ENCODE data around the gene THADA.

THADA gene

GRCh38 chr2:43467891-43468290, 127.9 kb downstream of the THADA start:
- Histone ChIP-seq H3K27me3 (ENCODE audit: insufficient read depth, poor library complexity, severe bottlenecking) (no peaks in the 10 kb centered on the region), H3K27ac (replicated peaks) (no peak overlapping the region), H3K4me3 (replicated peaks; ENCODE audit: insufficient read depth, low read length) (no peak overlapping the region)
- DNase-seq (ENCODE audit: low read depth in 1 of 2, low spot score in 1 of 2): no peak
- TF ChIP-seq POLR2AphosphoS5 (IDR thresholded peaks at IDR 0.05; ENCODE audit: low read depth): no peak
- no peak for TF ChIP-seq REST (IDR thresholded peaks at IDR 0.05; ENCODE audit: insufficient replicate concordance, low read depth)
- no peak for TF ChIP-seq CTCF (IDR thresholded peaks at IDR 0.05; ENCODE audit: insufficient read depth, low read length)
- no peak for TF ChIP-seq GABPA (IDR thresholded peaks at IDR 0.05; ENCODE audit: low read depth)
- TF ChIP-seq SPI1 (IDR thresholded peaks at IDR 0.05; ENCODE audit: borderline replicate concordance, low read depth): no peak

DNA sequence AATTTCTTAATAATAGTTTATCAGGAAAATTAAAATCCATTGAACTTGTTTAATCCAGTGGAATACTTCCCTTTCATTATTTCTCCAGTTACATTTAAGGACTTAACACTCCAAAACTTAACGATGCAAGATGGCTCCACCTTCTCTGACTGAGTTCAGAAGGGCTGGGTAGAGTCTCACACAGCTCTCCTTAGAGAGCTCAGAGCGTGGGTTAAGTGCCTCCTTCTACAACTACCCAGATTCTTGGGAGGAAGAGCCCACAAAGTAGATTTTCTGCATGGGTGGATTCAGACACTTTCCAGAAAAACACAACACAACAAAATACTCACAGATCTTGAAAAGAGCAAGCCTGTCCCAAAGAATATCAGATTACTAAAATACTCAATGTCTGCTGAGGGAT, 130.6 kb downstream of the THADA start:
- no peak overlapping the region for H3K27ac ChIP-seq (replicated peaks)

DNA sequence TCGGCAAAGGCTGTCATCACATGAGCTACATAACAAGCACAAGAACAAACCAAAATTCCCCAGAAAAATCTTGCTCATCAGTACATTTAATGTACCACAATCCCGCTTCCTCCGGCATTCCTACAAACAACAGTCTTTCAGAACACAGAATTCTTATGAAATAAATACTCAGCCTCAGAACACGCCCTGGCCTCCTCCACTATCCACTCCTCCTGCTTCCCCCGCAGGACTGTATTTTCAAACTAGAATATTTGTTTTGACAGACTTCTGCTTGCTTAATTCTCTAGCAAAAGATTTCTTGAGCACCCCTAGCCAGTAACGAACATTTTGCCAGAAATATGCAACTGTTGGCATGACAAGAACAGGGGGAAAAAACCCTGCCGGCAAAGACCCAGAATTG, 131.2 kb downstream of the THADA start:
- no peak overlapping the region for H3K27ac ChIP-seq (replicated peaks)
- TF ChIP-seq SPI1 (IDR thresholded peaks at IDR 0.05; ENCODE audit: borderline replicate concordance, low read depth) (no peak), GABPA (IDR thresholded peaks at IDR 0.05; ENCODE audit: low read depth) (no peak), CTCF (IDR thresholded peaks at IDR 0.05; ENCODE audit: insufficient read depth, low read length) (no peak), REST (IDR thresholded peaks at IDR 0.05; ENCODE audit: insufficient replicate concordance, low read depth) (no peak), POLR2AphosphoS5 (IDR thresholded peaks at IDR 0.05; ENCODE audit: low read depth) (no peak)
- H3K27me3 ChIP-seq (ENCODE audit: insufficient read depth, poor library complexity, severe bottlenecking): no peaks in the 10 kb centered on the region
- DNase-seq (ENCODE audit: low read depth in 1 of 2, low spot score in 1 of 2): no peak
- no peak overlapping the region for H3K4me3 ChIP-seq (replicated peaks; ENCODE audit: insufficient read depth, low read length)

More for the DNA sequence above, 130.6 kb downstream of the THADA start:
- H3K4me3 ChIP-seq (replicated peaks; ENCODE audit: insufficient read depth, low read length): no peak overlapping the region
- DNase-seq (ENCODE audit: low read depth in 1 of 2, low spot score in 1 of 2): no peak
- no peak for TF ChIP-seq CTCF (IDR thresholded peaks at IDR 0.05; ENCODE audit: insufficient read depth, low read length)
- no peak for TF ChIP-seq REST (IDR thresholded peaks at IDR 0.05; ENCODE audit: insufficient replicate concordance, low read depth)
- no peak for TF ChIP-seq POLR2AphosphoS5 (IDR thresholded peaks at IDR 0.05; ENCODE audit: low read depth)
- TF ChIP-seq SPI1 (IDR thresholded peaks at IDR 0.05; ENCODE audit: borderline replicate concordance, low read depth): no peak
- no peak for TF ChIP-seq GABPA (IDR thresholded peaks at IDR 0.05; ENCODE audit: low read depth)
- H3K27me3 ChIP-seq (ENCODE audit: insufficient read depth, poor library complexity, severe bottlenecking): no peaks in the 10 kb centered on the region

Measured in HL-60 (cell line).